Measurements from ENCODE around the gene RAB11FIP3. TPM values are rescaled to one million over a fixed set of nuclear protein-coding genes. Genes with fewer than 3 reads are reported as not detected.
A peak's percentile ranks its signal among the peaks of the same experiment; 100 is the strongest.
"Not testable (repeated sequence)": the region's sequence is repeated elsewhere in the genome, so short reads cannot be mapped to it uniquely, and the experiment has no call there.

RAB11FIP3 gene
- total RNA-seq, 2 experiments from 2014 or later: 14.2 to 17.0 TPM

- POLR2A ChIA-PET: interaction anchor here (1.2 kb wide), 1 partner anchor 147 kb away, joined by 3 read pairs; the partner anchor contains the start of gene FAM234A
These were observed 44.2 kb upstream of the RAB11FIP3 start for GRCh38 chr16:381012-381788.

GRCh38 chr16:381789-382717 lies 43.4 kb upstream of the RAB11FIP3 start, which contains the start of gene PGAP6:
Gene PGAP6 (minus strand): TSS chr16:381978. CDS start chr16:381821, 157 bp downstream.
- ATAC-seq (peak; percentile 73), DNase-seq (peak; percentile 83)
- ChIA-PET POLR2A (interaction anchor here (1.2 kb wide), 2 partner anchors 19 to 147 kb away, joined by 3 read pairs; partner anchors contain the start of genes DECR2 and FAM234A), CTCF (interaction anchor here (0.8 to 1.1 kb wide), 2 partner anchors 40 to 147 kb away, joined by 3 read pairs; no protein-coding TSS in a partner anchor)
- H3K4me1 Mint-ChIP-seq: peaks cover 24% of the 10 kb centered on the region
- H3K27me3 Mint-ChIP-seq: no peaks in the 10 kb centered on the region
- peak within 1 kb of the TSS; percentile 74 for H3K4me3 Mint-ChIP-seq
- no peaks in the 10 kb centered on the region for H3K9me3 Mint-ChIP-seq (ENCODE audit: low read depth)
- intact Hi-C loops (cut with DNase I, micrococcal nuclease): loop anchor here (1.0 to 5.0 kb wide), 7 partner anchors 12 to 255 kb away; partner anchors contain the start of genes MRPL28 (in 2 of the 2), DECR2 (in 1 of the 2), METTL26 (in 1 of the 2) and NPRL3 (in 1 of the 2)
- H3K36me3 Mint-ChIP-seq (ENCODE audit: low read depth): no peaks in the 10 kb centered on the region
- H3K27ac Mint-ChIP-seq: no peak within 1 kb of the TSS

More at GRCh38 chr16:381012-381788, 44.2 kb upstream of the RAB11FIP3 start:
- ATAC-seq (peak; percentile 25), DNase-seq (peak; percentile 53)
- intact Hi-C loops (cut with DNase I, micrococcal nuclease): loop anchor here in 1 of 2 experiments (1.0 to 5.0 kb wide), 5 partner anchors 11 to 256 kb away; partner anchors contain the start of genes METTL26, MRPL28 and NPRL3
- peak overlapping the region; percentile 69 for H3K4me3 Mint-ChIP-seq
- H3K27ac Mint-ChIP-seq: no peak overlapping the region
- no peaks in the 10 kb centered on the region for H3K9me3 Mint-ChIP-seq (ENCODE audit: low read depth)
- peaks cover 24% of the 10 kb centered on the region for H3K4me1 Mint-ChIP-seq
- H3K27me3 Mint-ChIP-seq: no peaks in the 10 kb centered on the region
- no peaks in the 10 kb centered on the region for H3K36me3 Mint-ChIP-seq (ENCODE audit: low read depth)
- CTCF ChIA-PET: interaction anchor here (0.6 to 0.7 kb wide), 2 partner anchors 11 to 1048 kb away, joined by 3 to 6 read pairs; partner anchors contain the start of gene MRPL28

GRCh38 chr16:383326-384051 lies 42.0 kb upstream of the RAB11FIP3 start:
- intact Hi-C loops (cut with DNase I, micrococcal nuclease): loop anchor here in 1 of 2 experiments (5.0 kb wide), 3 partner anchors 204 to 254 kb away; partner anchors contain the start of genes METTL26 and NPRL3
- Mint-ChIP-seq H3K36me3 (ENCODE audit: low read depth) (no peaks in the 10 kb centered on the region), H3K4me3 (peak overlapping the region; percentile 74), H3K9me3 (ENCODE audit: low read depth) (no peaks in the 10 kb centered on the region), H3K27ac (peak overlapping the region; percentile 52), H3K4me1 (peaks cover 24% of the 10 kb centered on the region), H3K27me3 (no peaks in the 10 kb centered on the region)
- DNase-seq (peak; percentile 72), ATAC-seq (peak; percentile 54)
- ChIA-PET POLR2A (no interaction called here), CTCF (interaction anchor here (1.0 to 1.1 kb wide), 2 partner anchors 13 to 39 kb away, joined by 3 read pairs; partner anchors contain the start of gene MRPL28)

GRCh38 chr16:386641-387156 lies 38.8 kb upstream of the RAB11FIP3 start:
- POLR2A ChIA-PET: no interaction called here
- Mint-ChIP-seq H3K4me1 (peaks cover 14% of the 10 kb centered on the region), H3K4me3 (no peak overlapping the region), H3K27ac (no peak overlapping the region), H3K36me3 (ENCODE audit: low read depth) (no peaks in the 10 kb centered on the region), H3K9me3 (ENCODE audit: low read depth) (no peaks in the 10 kb centered on the region), H3K27me3 (no peaks in the 10 kb centered on the region)
- no peak for DNase-seq
- intact Hi-C loops (cut with DNase I, micrococcal nuclease): no loop called here
- no peak for ATAC-seq
- CTCF ChIA-PET: interaction anchor here (0.6 kb wide), 1 partner anchor 152 kb away, joined by 4 read pairs; the partner anchor contains the start of gene FAM234A

- H3K9me3 Mint-ChIP-seq (ENCODE audit: low read depth); ATAC-seq; H3K27me3 Mint-ChIP-seq; POLR2A ChIA-PET; H3K4me3 Mint-ChIP-seq; H3K27ac Mint-ChIP-seq; DNase-seq; intact Hi-C loops (cut with DNase I, micrococcal nuclease); CTCF ChIA-PET; H3K36me3 Mint-ChIP-seq (ENCODE audit: low read depth): not testable (repeated sequence)
- H3K4me1 Mint-ChIP-seq: peaks cover 20% of the 10 kb centered on the region
These were observed 37.4 kb upstream of the RAB11FIP3 start for GRCh38 chr16:387761-388666.

GRCh38 chr16:389352-389751 lies 36.1 kb upstream of the RAB11FIP3 start:
- no peak overlapping the region for H3K27ac Mint-ChIP-seq
- CTCF ChIA-PET: interaction anchor here (0.7 kb wide), 1 partner anchor 139 kb away, joined by 3 read pairs; no protein-coding TSS in a partner anchor
- POLR2A ChIA-PET: no interaction called here
- intact Hi-C loops (cut with DNase I, micrococcal nuclease): no loop called here
- H3K4me3 Mint-ChIP-seq: no peak overlapping the region
- H3K36me3 Mint-ChIP-seq (ENCODE audit: low read depth): no peaks in the 10 kb centered on the region
- H3K9me3 Mint-ChIP-seq (ENCODE audit: low read depth): no peaks in the 10 kb centered on the region
- H3K27me3 Mint-ChIP-seq: no peaks in the 10 kb centered on the region
- DNase-seq: no peak
- peaks cover 14% of the 10 kb centered on the region for H3K4me1 Mint-ChIP-seq
- no peak for ATAC-seq

- POLR2A ChIA-PET: interaction anchor here (0.5 to 0.7 kb wide), 3 partner anchors 34 to 286 kb away, joined by 4 to 8 read pairs (median 5); partner anchors contain the start of gene RAB11FIP3
- DNase-seq (peak; percentile 91), ATAC-seq (peak; percentile 93)
- CTCF ChIA-PET: interaction anchor here (0.7 to 1.8 kb wide), 8 partner anchors 12 to 320 kb away, joined by 3 to 12 read pairs (median 3); partner anchors contain the start of gene MRPL28
- Mint-ChIP-seq H3K4me3 (no peak overlapping the region), H3K27me3 (peaks cover 3% of the 10 kb centered on the region), H3K4me1 (peaks cover 22% of the 10 kb centered on the region), H3K27ac (no peak overlapping the region), H3K9me3 (ENCODE audit: low read depth) (no peaks in the 10 kb centered on the region), H3K36me3 (ENCODE audit: low read depth) (no peaks in the 10 kb centered on the region)
- intact Hi-C loops (cut with DNase I, micrococcal nuclease): loop anchor here (1.0 to 5.0 kb wide), 10 partner anchors 9 to 245 kb away; partner anchors contain the start of genes CAPN15 (in 1 of the 2), DECR2 (in 1 of the 2), METTL26 (in 1 of the 2) and RAB11FIP3 (in 1 of the 2)
These were observed 33.5 kb upstream of the RAB11FIP3 start for GRCh38 chr16:391885-392335.

- CTCF ChIA-PET: interaction anchor here (0.7 to 1.8 kb wide), 8 partner anchors 11 to 320 kb away, joined by 3 to 12 read pairs (median 3); partner anchors contain the start of gene MRPL28
- DNase-seq (peak; percentile 68), ATAC-seq (peak; percentile 41)
- intact Hi-C loops (cut with DNase I, micrococcal nuclease): loop anchor here (1.0 to 5.0 kb wide), 10 partner anchors 9 to 244 kb away; partner anchors contain the start of genes CAPN15 (in 1 of the 2), DECR2 (in 1 of the 2), METTL26 (in 1 of the 2) and RAB11FIP3 (in 1 of the 2)
- no peaks in the 10 kb centered on the region for H3K36me3 Mint-ChIP-seq (ENCODE audit: low read depth)
- H3K4me1 Mint-ChIP-seq: peaks cover 22% of the 10 kb centered on the region
- H3K27ac Mint-ChIP-seq: no peak overlapping the region
- H3K27me3 Mint-ChIP-seq: peaks cover 3% of the 10 kb centered on the region
- no peak overlapping the region for H3K4me3 Mint-ChIP-seq
- POLR2A ChIA-PET: interaction anchor here (0.5 kb wide), 2 partner anchors 159 to 285 kb away, joined by 4 to 8 read pairs; no protein-coding TSS in a partner anchor
- no peaks in the 10 kb centered on the region for H3K9me3 Mint-ChIP-seq (ENCODE audit: low read depth)
These were observed 32.9 kb upstream of the RAB11FIP3 start for GRCh38 chr16:392450-393030.

- DNase-seq (no peak), ATAC-seq (no peak)
- Mint-ChIP-seq H3K4me3 (peak overlapping the region; percentile 77), H3K9me3 (ENCODE audit: low read depth) (no peaks in the 10 kb centered on the region), H3K36me3 (ENCODE audit: low read depth) (peaks cover 2% of the 10 kb centered on the region), H3K4me1 (peaks cover 31% of the 10 kb centered on the region), H3K27me3 (peaks cover 3% of the 10 kb centered on the region), H3K27ac (peak overlapping the region; percentile 25)
- ChIA-PET CTCF (interaction anchor here (1.0 to 1.5 kb wide), 2 partner anchors 19 to 133 kb away, joined by 3 read pairs; no protein-coding TSS in a partner anchor), POLR2A (interaction anchor here (0.7 kb wide), 1 partner anchor 50 kb away, joined by 5 read pairs; no protein-coding TSS in a partner anchor)
- intact Hi-C loops (cut with DNase I, micrococcal nuclease): no loop called here
These were observed 29.2 kb upstream of the RAB11FIP3 start for GRCh38 chr16:396199-396598.

All from activated CD4-positive, alpha-beta T cell treated with anti-CD3 and anti-CD28 coated beads for 36 hours (primary cell).